Activated T-cell treated with anti-CD3 and anti-CD28 coated beads for 24 hours (primary cell): ENCODE data around the gene NECTIN1.

Source experiments
- DNase-seq: peaks from one replicate; pipeline ENCODE4 v3.0.0-alpha.2; 2020; ENCODE audit warnings: low read depth

Gene NECTIN1, protein sequence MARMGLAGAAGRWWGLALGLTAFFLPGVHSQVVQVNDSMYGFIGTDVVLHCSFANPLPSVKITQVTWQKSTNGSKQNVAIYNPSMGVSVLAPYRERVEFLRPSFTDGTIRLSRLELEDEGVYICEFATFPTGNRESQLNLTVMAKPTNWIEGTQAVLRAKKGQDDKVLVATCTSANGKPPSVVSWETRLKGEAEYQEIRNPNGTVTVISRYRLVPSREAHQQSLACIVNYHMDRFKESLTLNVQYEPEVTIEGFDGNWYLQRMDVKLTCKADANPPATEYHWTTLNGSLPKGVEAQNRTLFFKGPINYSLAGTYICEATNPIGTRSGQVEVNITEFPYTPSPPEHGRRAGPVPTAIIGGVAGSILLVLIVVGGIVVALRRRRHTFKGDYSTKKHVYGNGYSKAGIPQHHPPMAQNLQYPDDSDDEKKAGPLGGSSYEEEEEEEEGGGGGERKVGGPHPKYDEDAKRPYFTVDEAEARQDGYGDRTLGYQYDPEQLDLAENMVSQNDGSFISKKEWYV

DNA sequence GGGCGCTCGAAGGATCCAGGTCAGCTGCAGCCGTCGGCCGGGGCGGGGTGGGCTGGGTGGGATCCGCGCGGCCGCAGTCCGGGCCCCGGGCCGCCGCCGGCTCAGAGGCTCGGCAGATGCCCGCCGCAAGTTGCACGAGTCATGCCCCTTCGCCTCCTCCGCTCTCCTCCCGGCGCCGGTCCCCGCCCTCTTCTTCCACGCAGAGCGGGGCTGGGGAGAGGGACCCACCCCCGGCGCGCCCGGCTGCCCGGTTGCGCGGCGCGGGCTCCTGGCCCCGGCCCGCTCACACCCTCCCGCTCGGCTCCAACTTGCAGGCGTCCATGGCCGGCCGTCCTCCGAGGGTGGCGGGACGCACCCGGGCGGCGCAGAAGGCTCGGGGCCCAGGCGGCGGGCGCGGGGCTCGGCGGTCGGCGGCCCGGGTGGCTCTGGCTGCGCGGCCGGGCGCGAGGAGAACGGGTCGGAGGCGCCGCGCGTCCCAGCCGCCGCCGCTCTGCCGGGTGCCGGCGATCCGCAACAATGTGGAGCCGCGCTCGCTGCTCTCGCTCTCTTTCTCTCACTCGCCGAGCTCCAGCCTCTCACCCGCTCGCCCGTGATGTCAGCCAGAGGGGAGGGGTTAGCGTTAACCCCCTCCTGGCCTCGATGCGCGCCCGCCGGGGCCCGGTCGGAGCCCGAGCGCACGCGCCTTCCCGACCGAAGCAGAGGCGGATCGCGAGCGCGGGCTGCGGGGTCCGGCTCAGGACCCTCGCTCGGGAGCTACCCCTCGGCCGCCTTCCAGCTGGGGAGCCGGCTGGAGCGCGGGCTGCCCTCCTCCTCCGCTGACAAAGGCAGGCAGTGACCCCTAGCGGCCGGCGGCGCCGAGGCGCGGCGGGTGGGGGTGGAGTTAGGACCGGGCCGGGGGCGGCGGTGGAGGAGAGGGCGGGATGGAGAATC is at the start of gene NECTIN1:
Gene NECTIN1, minus strand, starts transcription at position 550 of the 930 bp plus-strand sequence. CDS start 647 bp downstream, outside the sequence.
- DNase-seq = peak; percentile 78

DNA sequence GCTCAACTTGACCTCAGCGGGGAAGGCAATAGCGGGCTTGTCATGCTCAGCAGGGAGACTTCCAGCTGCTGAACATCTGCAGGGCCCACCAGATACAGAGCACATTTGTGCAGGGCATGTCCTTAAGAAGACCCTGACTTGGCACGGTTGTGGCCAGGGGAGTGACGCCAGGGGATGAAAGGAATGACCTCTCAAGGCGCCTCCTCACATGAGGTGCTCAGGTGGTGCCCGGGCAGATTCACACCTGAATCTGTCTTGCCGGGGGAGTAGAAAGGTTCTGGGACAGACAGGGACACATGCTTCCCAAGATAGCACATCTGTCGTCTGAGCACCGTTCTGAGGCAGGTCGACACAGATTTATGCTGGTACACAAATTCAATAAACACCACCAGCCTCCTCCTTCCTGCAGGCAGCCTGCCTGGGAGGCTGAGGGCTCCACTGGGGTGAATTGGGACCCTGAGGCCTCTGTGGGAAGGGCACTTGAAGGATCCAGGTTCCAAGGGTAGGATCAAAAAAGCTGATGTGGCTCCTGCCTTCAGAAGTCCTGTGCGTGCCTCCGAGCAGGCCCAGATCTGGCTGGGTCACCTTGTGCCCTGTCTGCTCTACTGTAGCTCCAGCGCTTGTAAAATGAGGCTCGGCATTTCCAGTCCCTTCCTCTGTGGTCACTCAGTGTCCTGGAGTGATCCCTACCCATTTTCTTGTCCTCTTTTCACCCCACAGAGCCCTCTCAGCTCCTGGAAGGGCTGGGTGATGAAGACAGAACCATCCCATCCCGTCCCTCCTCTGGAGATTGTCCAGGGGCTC is 49.6 kb upstream of the NECTIN1 start:
- DNase-seq = no peak

DNA sequence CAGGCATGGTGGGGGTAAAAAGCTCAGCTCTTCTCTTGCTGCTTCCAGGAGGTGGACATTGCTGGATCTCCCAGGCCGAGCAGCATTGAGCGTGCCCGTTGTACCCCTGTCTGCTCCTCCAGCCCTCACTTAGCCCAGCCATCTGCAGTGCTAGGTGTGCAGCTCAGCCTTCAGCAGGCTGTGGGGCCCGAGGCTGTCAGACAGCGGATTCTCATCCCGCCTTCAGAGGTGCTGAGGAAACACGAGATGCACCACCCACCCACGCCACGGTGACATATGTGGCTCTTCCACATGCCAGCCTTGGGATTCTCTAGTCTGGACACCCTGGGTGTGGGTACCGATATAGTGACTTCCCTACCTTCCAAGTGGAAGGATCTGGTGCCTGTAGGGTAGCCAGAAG is 48.9 kb upstream of the NECTIN1 start:
- DNase-seq = no peak

DNA sequence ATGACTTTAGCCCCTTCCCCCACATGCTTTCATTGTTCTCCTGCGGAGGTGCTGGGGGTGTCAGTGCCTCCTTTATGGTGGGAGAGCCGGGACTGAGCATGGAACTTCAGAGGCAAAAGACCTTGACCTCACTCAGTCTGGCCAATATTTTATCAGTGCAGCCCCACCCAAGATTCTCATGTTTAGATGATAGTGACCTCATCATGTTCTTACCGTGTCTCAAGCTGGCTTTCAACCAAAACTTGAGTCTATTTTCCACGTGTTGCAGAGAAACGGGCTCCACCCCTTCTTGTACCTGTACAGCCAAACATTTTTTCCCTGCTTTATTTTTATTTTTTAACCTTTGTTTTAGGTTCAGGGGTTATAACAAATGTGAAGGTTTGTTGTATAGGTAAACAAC is 47.7 kb upstream of the NECTIN1 start:
- no peak for DNase-seq

DNA sequence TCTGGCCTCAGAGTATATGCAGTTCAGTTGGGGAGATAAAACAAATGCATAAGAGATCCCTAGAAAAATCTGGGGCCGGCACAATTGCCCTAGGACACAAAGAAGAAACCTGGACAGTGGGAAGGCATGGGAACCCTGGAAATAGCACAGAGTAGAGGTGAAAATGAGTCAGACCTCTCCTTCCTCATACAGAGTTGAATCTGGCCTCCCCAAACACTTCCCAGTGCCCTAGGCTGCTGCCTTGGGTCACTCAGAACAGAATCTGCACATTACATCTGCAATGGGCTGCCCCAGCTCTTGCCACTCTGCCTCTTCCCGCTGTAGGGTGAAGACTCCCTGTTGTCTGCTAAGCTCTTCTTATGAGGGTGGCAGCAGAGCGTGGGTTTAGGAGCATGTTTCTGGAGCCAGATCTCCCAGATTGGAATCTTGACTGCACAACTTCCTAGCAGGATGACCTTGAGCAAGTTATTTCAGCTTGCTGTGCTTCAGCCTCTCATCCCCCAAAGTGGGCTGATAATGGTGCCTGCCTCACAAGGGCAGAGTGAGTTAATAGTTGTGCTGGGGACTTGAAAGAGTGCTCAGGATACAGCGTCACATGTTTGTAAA is 47.1 kb upstream of the NECTIN1 start:
- DNase-seq = no peak

DNA sequence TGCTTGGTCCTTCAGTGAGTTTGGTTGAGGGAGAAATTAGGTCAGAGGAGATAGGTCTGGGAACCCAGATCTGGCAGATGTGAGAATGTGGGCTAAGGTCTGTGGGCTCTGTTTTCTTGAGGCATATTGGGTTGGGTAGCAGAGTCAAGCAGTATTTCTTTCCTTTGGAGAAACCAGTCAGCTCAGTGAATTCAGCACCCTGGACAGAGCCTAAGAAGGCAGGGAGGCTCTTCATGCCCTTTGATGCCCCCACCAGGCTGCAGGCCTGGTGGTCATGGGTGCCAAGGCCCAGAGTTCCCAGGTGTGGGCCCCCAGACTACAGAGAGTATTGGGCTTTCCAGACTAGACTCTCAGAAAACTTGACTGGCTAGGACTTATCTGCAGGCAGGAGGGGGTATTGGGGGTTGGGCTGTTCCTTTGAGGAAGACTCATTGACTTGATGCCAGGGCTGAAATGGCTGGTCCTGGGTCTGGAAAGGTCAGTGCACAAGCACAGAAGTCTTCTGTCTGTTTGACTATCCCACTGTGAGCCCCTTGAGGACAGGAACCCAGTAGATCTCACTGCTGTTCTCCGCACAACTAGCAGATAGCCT is 45.3 kb upstream of the NECTIN1 start:
- DNase-seq = no peak

DNA sequence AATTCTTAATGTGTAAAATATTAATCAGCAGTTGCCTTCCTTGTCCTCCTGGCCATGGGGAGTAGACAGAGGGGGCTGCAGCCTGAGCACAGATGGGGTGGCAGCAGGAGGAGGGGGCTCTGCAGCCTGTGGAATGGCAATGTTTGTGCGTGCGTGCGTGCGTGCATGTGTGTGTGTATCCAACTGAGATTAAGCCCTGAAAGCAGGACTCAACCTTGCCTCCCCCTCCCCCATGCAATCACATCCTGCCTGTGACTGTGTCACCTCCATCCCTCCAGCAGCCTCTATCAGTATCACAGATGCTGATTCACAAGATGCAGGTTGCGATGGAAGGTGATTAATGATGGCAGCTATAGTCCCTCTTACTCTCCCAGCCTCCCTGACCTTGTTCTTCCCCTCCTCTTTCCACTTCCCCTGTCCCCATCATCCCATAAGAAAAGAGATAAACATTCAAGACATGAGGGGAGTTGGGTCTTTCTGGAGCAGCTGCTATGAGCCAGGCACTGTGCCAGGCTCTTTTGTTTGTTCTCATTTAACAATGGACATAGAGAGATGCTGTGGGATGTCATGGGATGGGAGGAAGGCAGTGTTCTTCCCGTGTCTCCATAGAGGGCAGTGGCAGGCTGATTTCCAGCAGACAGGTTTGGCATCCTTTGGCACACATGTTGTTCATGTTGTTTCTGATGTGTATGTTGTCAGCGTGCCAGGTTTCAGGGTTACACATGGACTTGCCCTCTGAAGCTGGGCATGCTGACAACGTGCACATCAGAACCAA is 43.8 kb upstream of the NECTIN1 start:
- no peak for DNase-seq

DNA sequence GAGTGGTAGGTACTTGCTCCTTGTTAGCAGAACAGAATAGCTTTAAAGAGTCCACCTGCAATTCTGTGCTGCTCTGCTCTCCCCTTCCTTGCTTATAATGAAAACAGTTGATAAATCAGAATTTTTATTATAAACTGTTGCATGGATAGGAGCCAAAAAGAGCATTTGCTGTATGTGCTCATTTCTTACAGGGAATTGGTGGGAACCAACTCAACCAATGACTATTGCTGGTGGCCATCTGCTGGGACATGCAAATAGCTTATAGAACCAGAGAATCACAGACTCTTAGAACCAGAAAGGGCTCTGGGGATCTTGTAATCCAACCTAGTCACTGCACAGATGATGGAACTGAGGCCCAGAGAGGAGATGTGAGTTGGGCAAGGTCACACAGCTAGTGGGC is 43.1 kb upstream of the NECTIN1 start:
- no peak for DNase-seq

DNA sequence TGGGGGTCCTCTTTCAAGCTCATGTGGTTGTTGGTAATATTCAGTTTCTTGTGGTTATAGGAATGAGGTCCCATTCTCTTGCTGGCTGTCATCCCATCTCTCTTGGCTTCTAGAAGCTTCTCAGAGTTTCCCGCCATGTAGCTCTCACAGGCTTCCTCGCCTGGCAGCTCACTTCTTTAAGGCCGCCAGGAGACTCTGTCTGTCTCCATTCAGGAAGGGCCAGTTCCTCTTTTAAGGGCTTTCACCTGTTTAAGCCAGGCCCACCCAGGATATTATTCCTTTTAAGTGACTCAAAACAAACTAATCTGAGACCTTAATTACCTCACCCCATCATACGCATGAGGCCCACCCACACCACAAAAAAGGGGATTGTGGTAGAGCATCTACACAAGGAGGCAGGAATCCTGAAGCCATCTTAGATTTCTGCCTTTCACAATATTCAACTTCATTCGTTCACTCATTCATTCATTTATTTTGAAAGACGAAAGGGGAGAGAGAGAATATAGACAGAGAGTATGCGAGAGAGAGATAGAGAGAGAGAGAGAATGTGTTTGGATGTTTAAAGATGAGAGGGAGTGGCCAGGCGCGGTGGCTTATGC is 42.3 kb upstream of the NECTIN1 start:
- DNase-seq = no peak

DNA sequence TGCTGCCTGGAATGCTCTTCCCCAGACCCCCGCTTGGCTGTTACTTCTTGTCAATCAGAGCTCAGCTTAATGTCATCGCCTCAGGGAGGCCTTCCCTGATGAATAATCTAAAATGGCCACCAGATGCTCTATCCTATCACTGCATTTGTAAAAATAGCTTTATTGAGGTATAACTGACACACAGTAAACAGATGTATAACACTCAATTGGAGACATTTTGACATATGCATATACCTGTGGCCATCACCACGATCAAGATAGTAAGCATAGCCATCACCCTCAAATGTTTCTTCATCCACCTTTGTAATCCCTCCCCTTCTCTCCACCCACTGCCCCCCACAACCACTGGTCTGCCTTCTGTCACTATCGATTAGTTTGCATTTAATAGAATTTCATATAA is 36.6 kb upstream of the NECTIN1 start:
- no peak for DNase-seq

DNA sequence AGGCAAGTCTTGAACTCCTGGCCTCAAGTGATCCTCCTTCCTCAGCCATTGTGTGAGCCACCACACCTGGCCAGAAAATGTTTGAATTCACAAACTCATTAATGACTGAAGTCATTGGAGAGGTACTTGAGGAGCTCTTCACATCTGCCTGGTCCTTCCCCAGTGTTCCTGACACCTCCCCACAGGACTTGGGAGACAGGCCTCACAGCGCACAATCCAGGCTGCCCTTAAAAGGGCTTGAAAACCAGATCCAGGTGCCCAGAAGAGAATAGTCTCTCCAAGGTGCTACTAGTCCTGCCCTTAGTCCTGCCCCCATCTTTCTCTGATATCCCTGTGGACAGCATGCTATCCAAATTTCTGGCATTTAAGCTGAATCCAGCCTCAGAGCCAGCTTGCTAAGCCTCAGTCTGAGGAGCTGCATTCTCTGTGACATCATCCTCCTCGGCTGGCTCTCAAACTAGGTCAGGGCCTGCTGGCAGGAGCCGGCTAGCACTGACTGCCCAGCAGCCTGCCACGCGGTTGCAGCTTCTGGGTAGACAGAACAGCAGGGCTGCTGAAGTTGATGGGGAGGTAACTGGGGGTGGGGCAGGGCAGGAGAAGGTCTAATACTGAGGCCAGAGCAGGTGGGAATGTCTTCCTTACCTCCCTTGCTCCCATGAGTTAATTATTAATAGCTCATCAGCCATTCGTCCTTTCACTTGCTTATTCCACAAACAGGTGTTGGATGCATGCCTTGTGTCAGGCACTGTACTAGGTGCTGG is 35.3 kb upstream of the NECTIN1 start:
- no peak for DNase-seq

DNA sequence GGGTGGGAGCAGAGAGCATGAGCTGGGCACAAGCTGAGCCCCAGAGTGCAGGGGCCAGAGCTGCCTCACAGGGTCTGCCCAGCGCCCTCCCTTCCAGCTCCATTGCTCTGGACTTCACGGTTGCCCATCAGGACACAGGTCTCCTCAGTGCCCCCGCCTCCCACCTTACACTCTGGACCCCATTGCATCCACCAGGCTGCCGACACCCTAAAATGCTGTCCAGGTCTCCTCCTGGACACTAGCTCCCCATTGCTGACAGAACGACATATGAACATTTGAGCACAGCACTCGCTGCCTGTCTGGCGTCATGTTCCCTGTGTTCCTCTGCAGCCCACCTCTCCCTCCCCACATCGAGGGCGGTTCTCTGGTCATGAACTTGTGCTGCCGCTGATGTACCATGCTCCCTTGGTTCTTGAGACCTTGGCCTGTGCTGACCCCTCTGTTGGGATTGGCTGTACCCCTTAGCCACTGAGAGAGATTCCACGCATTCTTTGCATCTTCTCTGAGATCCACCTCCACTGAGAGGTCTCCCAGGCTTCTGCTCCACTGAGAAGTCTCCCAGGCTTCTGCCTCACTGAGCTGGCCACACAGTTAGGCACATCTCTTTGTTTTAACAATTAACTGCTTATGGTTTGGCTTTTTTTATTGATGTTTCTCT is 34.2 kb upstream of the NECTIN1 start:
- DNase-seq = no peak

DNA sequence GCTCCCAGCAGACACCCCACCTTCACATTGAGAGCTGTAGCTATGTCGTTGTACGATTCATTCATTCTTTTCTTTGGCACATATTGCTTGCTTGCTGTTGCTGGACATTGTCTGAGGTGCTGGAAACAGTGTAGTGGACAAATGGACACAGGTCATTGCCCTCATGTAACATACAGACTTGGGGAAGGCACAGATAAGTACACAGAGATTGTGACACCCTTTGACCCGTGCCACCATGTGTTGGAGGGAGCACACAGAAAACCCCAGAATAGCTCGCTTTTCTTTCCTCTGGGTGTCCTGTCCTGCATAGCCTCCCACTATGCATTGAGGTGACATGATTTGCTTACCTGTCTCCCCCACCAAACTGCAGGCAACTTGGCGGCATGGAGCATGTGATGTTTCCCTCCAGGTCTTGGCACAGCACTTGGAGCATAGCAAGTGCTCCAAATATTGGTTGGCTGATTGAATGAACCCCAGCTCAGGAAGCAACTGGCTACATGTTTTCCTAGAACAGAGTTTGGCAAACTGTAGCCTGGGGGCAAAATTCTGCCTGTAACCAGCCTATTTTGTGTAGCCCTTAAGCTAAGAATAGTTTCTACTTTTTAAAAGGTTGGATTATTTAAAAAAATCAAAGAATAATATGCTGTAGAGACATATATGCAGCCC is 30.9 kb upstream of the NECTIN1 start:
- no peak for DNase-seq

DNA sequence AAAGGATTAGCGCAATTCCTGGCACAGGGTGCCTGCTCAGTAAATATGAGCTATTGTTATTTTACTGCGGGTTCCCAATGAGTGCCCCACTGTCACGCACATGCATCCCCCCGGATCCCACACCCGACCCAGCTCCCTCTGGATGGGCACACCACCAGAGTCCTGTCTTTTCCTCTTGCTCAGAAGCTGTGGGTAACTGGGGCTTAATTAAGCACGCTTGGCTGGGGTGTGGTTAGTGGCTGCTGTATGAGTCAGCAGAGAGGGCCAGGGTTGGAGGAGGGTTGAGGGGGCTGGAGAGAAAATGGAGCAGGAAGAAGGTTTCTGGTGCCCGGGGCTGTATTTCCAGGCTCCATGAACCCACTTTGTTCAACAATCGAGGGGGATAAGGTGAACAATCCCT is 30.3 kb upstream of the NECTIN1 start:
- no peak for DNase-seq

DNA sequence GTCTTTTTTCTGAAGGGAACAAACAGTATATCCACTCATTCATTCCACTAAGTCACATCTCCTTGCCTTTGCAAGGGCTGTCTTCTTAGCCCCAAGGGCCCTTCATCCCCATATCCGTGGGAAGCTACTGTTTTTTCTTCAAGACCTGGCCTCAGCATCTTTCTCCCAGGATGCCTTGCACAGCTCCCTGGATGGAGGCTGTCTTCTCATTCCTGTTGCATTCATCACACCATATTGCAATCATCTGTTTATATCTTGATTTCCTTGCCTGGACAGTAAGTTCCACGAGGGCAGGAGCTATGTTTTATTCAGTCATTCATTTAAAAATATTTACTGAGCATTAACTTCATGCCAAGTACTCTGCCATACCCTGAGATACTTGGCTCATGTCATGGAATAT is 29.3 kb upstream of the NECTIN1 start:
- DNase-seq = no peak

DNA sequence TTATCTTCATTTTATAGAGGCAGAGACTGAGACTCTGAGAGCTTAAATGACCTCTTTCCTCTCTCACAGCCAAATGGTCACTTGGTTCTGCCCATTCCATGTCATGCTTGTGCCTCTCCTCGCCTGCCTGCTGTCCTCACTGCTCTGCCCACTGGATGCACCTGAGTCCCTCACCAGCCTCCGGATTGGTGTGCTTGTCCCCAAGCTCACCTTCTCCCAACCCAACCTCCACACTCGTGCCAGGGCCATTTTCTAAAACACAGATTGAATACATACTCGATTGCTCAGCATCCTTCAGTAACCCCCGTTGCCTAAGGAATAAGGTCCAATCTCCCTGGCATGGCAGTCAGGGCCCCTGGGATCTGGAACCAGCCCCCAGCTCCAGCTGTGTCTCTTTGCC is 28.4 kb upstream of the NECTIN1 start:
- no peak for DNase-seq

DNA sequence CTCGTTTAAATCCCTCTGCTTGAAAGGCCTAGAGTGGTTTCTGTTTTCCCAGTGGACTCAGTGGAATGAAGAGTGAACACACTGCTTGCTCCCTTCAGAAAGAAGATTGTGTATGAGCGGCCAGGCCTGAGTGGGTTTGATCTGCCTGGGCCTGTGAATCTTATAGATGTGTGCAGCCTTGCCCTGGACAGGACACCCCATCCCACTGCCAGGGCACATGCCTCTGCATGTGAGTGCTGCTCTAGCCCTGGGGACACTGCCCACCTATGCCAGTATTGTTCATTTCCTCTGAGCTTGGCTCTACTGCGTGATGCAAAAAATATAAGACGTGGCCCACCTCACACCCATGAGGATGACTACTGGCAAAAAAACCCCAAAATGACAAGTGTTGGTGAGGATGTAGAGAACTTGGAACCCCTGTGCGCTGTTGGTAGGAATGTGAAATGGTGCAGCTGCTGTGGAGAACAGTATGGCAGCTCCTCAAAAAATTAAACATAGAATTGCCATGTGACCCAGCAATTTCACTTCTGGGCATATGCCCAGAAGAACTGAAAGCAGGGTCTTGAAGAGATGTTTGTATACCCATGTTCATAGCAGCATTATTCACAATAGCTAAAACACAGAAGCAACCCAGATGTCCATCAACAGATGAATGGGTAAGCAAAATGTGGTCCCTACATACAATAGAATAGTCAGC is 27.3 kb upstream of the NECTIN1 start:
- no peak for DNase-seq
